Peyer's patch (tissue), 4 donors: ENCODE results near the gene ALDH1A2.

Experiments used
- CTCF ChIP-seq, 6 experiments: fragments of 450-650 bp in 4 of 6; fragments of 200-600 bp in 2 of 6; sonication (generic) in 1 of 6; IDR thresholded peaks; one replicate each; pipeline ENCODE4 v1.5.1; 2017 to 2019; ENCODE audit warnings: antibody characterized with exemption in 6 of 6, mild to moderate bottlenecking in 3 of 6, moderate library complexity in 1 of 6
- POLR2A ChIP-seq, 2 donors: fragments of 450-650 bp; IDR thresholded peaks; one replicate each; pipeline ENCODE4 v1.5.1; 2017; ENCODE audit warnings: antibody characterized with exemption in 2 of 2, mild to moderate bottlenecking in 2 of 2, moderate library complexity in 2 of 2

GRCh38 chr15:58010983-58011382 lies 54.5 kb downstream of the ALDH1A2 start:
- TF ChIP-seq CTCF (IDR thresholded peaks at IDR 0.05) = no peak
- TF ChIP-seq POLR2A (IDR thresholded peaks at IDR 0.05) = no peak
